AG04449 (cell line): Measurements from ENCODE around the gene HACL1.

ENCODE experiments used
- CTCF ChIA-PET: fragments of 350-600 bp; formaldehyde crosslinking; extraction: SDS; loops from one replicate; lab custom pipeline; 2021; ENCODE audit warnings: antibody characterized with exemption; lab: Yijun Ruan, JAX
- POLR2A ChIA-PET: fragments of 400-600, 350-600 bp; formaldehyde crosslinking; extraction: SDS; loops from one replicate; lab custom pipeline; 2020; ENCODE audit warnings: antibody characterized with exemption, inconsistent platforms; lab: Yijun Ruan, JAX
- DNase-seq: peaks from one replicate; pipeline ENCODE4 v3.0.0-alpha.2; 2010; ENCODE audit warnings: low read depth, low spot score
- H3K4me3 ChIP-seq: 2 replicates; pipeline ENCODE4 v1.5.1; 2011; ENCODE audit warnings: low read depth, mild to moderate bottlenecking, control low read depth, low read length
- CTCF ChIP-seq: IDR thresholded peaks from one replicate; pipeline ENCODE4 v1.5.1; 2011; ENCODE audit warnings: mild to moderate bottlenecking, moderate library complexity, low read length, control low read depth, inconsistent platforms; ENCODE audit not compliant: insufficient read depth; ENCODE audit errors: missing control alignments

The HACL1 gene

GRCh38 chr3:15632212-15632580 is 30.8 kb upstream of the HACL1 start:
- no peak for DNase-seq
- TF ChIP-seq CTCF = no peak
- POLR2A ChIA-PET = no interaction called here
- H3K4me3 ChIP-seq = no peak overlapping the region
- CTCF ChIA-PET = no interaction called here

GRCh38 chr3:15631426-15632211 is 30.2 kb upstream of the HACL1 start:
- H3K4me3 ChIP-seq = no peak overlapping the region
- no peak for TF ChIP-seq CTCF
- DNase-seq = no peak
- ChIA-PET POLR2A (interaction anchor here (1.2 to 1.3 kb wide), 2 partner anchors 14 to 30 kb away, joined by 4 to 8 read pairs; partner anchors contain the start of genes BTD and HACL1), CTCF (interaction anchor here (0.9 to 6.3 kb wide), 12 partner anchors 15 to 181 kb away, joined by 3 to 90 read pairs (median 5); no protein-coding TSS in a partner anchor)

- peak overlapping the region; percentile 46 for H3K4me3 ChIP-seq
- POLR2A ChIA-PET = interaction anchor here (0.6 to 1.3 kb wide), 5 partner anchors 15 to 164 kb away, joined by 3 to 8 read pairs (median 3); partner anchors contain the start of genes BTD and HACL1
- no peak for DNase-seq
- CTCF ChIA-PET = interaction anchor here (0.6 to 6.3 kb wide), 34 partner anchors 10 to 199 kb away, joined by 3 to 90 read pairs (median 4); no protein-coding TSS in a partner anchor
- no peak for TF ChIP-seq CTCF
Observed at GRCh38 chr3:15630646-15631350, 29.4 kb upstream of the HACL1 start.

- peak overlapping the region; percentile 46 for H3K4me3 ChIP-seq
- peak; percentile 65 for TF ChIP-seq CTCF
- ChIA-PET POLR2A (interaction anchor here (1.0 to 1.3 kb wide), 3 partner anchors 16 to 165 kb away, joined by 3 to 8 read pairs (median 3); no protein-coding TSS in a partner anchor), CTCF (interaction anchor here (0.6 to 6.3 kb wide), 35 partner anchors 11 to 629 kb away, joined by 3 to 90 read pairs (median 4); no protein-coding TSS in a partner anchor)
- DNase-seq = no peak
Observed at GRCh38 chr3:15629860-15630597, 28.7 kb upstream of the HACL1 start.

GRCh38 chr3:15628967-15629366 is 27.6 kb upstream of the HACL1 start:
- no peak for DNase-seq
- ChIA-PET CTCF (interaction anchor here (1.7 to 6.3 kb wide), 4 partner anchors 180 to 630 kb away, joined by 4 to 90 read pairs (median 11); no protein-coding TSS in a partner anchor), POLR2A (no interaction called here)

More at GRCh38 chr3:15628967-15629366, 27.6 kb upstream of the HACL1 start:
- no peak overlapping the region for H3K4me3 ChIP-seq
- TF ChIP-seq CTCF = no peak
